ENCODE measurements around the gene ERC2.

DNA sequence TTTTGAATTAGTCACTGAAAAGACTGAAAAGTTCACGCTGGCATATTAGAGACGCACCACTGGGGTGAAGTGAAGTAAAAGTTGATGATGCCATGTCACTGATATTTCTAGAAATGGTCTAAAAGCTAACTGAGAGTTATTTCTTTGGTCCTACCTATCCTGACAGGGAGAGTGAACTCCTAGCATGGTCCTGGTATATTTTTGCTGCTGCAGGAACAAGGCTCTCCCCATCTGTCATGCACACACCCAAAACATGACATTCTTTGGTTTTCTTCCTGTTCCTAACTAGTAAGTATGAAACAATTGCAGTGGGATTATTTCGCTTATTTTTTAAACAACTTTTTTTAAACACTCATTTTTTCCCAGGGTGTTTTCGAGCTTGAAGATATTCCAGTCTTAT lies 466.7 kb downstream of the ERC2 start:
- no peak for TF ChIP-seq POLR2A (IDR thresholded peaks at IDR 0.05; ENCODE audit: low read depth, low read length)
- no peak for TF ChIP-seq TAF1 (IDR thresholded peaks at IDR 0.05; ENCODE audit: borderline replicate concordance, low read depth, low read length)

All from GM12892 (cell line).